ENCODE measurements around the gene CHD9NB. TPM values are rescaled to one million over a fixed set of nuclear protein-coding genes. Genes with fewer than 3 reads are reported as not detected.
"Not testable (repeated sequence)": the region's sequence is repeated elsewhere in the genome, so short reads cannot be mapped to it uniquely, and the experiment has no call there.

CHD9NB gene
- total and polyA plus RNA-seq, 5 donors from 2014 or later: not detected

- H3K36me3 ChIP-seq (ENCODE audit: control insufficient read depth, insufficient read depth, low read length): no peaks in the 10 kb centered on the region
- Mint-ChIP-seq H3K27ac (no peak overlapping the region), H3K36me3 (peaks cover 3% of the 10 kb centered on the region), H3K4me1 (no peaks in the 10 kb centered on the region), H3K9me3 (peaks cover 0 to 2% (median 0%) of the 10 kb centered on the region in 7 donors), H3K27me3 (no peaks in the 10 kb centered on the region), H3K4me3 (no peak overlapping the region)
- H3K9me3 ChIP-seq (ENCODE audit: control insufficient read depth in 2 of 2, low read length in 2 of 2): no peaks in the 10 kb centered on the region
- DNase-seq (no peak), ATAC-seq (ENCODE audit: low read depth in 2 of 2) (no peak)
- H3K27me3 ChIP-seq (ENCODE audit: control insufficient read depth, insufficient read depth, low read length): no peaks in the 10 kb centered on the region
- H3K27ac ChIP-seq (ENCODE audit: insufficient read depth, low read length, poor library complexity, severe bottlenecking): no peak overlapping the region
- no peak overlapping the region for H3K4me3 ChIP-seq (ENCODE audit: low read depth, low read length)
- no peaks in the 10 kb centered on the region for H3K4me1 ChIP-seq (ENCODE audit: control insufficient read depth, insufficient read depth, low read length, poor library complexity, severe bottlenecking)
Measured at GRCh38 chr16:53081686-53082407, 29.1 kb upstream of the CHD9NB start.

GRCh38 chr16:53081032-53081424 lies 28.3 kb upstream of the CHD9NB start:
- no peak for ATAC-seq (ENCODE audit: low read depth in 2 of 2)

GRCh38 chr16:53080345-53081031 lies 27.8 kb upstream of the CHD9NB start:
- no peaks in the 10 kb centered on the region for H3K27me3 Mint-ChIP-seq
- no peak for DNase-seq
- H3K4me1 Mint-ChIP-seq: no peaks in the 10 kb centered on the region
- no peak overlapping the region for H3K27ac Mint-ChIP-seq
- no peak overlapping the region for H3K4me3 Mint-ChIP-seq
- no peaks in the 10 kb centered on the region for H3K4me1 ChIP-seq (ENCODE audit: control insufficient read depth, insufficient read depth, low read length, poor library complexity, severe bottlenecking)
- H3K36me3 ChIP-seq (ENCODE audit: control insufficient read depth, insufficient read depth, low read length): no peaks in the 10 kb centered on the region
- peaks cover 3% of the 10 kb centered on the region for H3K36me3 Mint-ChIP-seq
- no peaks in the 10 kb centered on the region for H3K9me3 ChIP-seq (ENCODE audit: control insufficient read depth in 2 of 2, low read length in 2 of 2)
- ATAC-seq (ENCODE audit: low read depth in 2 of 2): no peak
- H3K27me3 ChIP-seq (ENCODE audit: control insufficient read depth, insufficient read depth, low read length): no peaks in the 10 kb centered on the region
- peaks cover 0 to 2% (median 0%) of the 10 kb centered on the region in 7 donors for H3K9me3 Mint-ChIP-seq
- no peak overlapping the region for H3K27ac ChIP-seq (ENCODE audit: insufficient read depth, low read length, poor library complexity, severe bottlenecking)
- H3K4me3 ChIP-seq (ENCODE audit: low read depth, low read length): no peak overlapping the region

More at GRCh38 chr16:53081032-53081424, 28.3 kb upstream of the CHD9NB start:
- Mint-ChIP-seq H3K36me3 (peaks cover 3% of the 10 kb centered on the region), H3K4me3 (no peak overlapping the region), H3K9me3 (peaks cover 0 to 2% (median 0%) of the 10 kb centered on the region in 7 donors), H3K27ac (no peak overlapping the region), H3K4me1 (no peaks in the 10 kb centered on the region), H3K27me3 (no peaks in the 10 kb centered on the region)
- no peak for DNase-seq
- Histone ChIP-seq H3K27ac (ENCODE audit: insufficient read depth, low read length, poor library complexity, severe bottlenecking) (no peak overlapping the region), H3K36me3 (ENCODE audit: control insufficient read depth, insufficient read depth, low read length) (no peaks in the 10 kb centered on the region), H3K9me3 (ENCODE audit: control insufficient read depth in 2 of 2, low read length in 2 of 2) (no peaks in the 10 kb centered on the region), H3K4me1 (ENCODE audit: control insufficient read depth, insufficient read depth, low read length, poor library complexity, severe bottlenecking) (no peaks in the 10 kb centered on the region), H3K27me3 (ENCODE audit: control insufficient read depth, insufficient read depth, low read length) (no peaks in the 10 kb centered on the region), H3K4me3 (ENCODE audit: low read depth, low read length) (no peak overlapping the region)

GRCh38 chr16:53078765-53079485 lies 26.2 kb upstream of the CHD9NB start:
- no peak for DNase-seq
- no peak for ATAC-seq (ENCODE audit: low read depth in 2 of 2)
- peaks cover 3% of the 10 kb centered on the region for H3K36me3 Mint-ChIP-seq
- Histone ChIP-seq H3K36me3 (ENCODE audit: control insufficient read depth, insufficient read depth, low read length) (no peaks in the 10 kb centered on the region), H3K27ac (ENCODE audit: insufficient read depth, low read length, poor library complexity, severe bottlenecking) (no peak overlapping the region), H3K9me3 (ENCODE audit: control insufficient read depth in 2 of 2, low read length in 2 of 2) (no peaks in the 10 kb centered on the region), H3K4me3 (ENCODE audit: low read depth, low read length) (no peak overlapping the region), H3K4me1 (ENCODE audit: control insufficient read depth, insufficient read depth, low read length, poor library complexity, severe bottlenecking) (no peaks in the 10 kb centered on the region), H3K27me3 (ENCODE audit: control insufficient read depth, insufficient read depth, low read length) (no peaks in the 10 kb centered on the region)
- H3K27ac Mint-ChIP-seq: no peak overlapping the region
- no peaks in the 10 kb centered on the region for H3K27me3 Mint-ChIP-seq
- no peak overlapping the region for H3K4me3 Mint-ChIP-seq
- no peaks in the 10 kb centered on the region for H3K4me1 Mint-ChIP-seq
- H3K9me3 Mint-ChIP-seq: peaks cover 0 to 2% (median 0%) of the 10 kb centered on the region in 7 donors

- Mint-ChIP-seq H3K27me3 (no peaks in the 10 kb centered on the region), H3K36me3 (peaks cover 3% of the 10 kb centered on the region)
- ATAC-seq (ENCODE audit: low read depth in 2 of 2): no peak
Measured at GRCh38 chr16:53078247-53078646, 25.6 kb upstream of the CHD9NB start.

GRCh38 chr16:53075461-53075860 lies 22.8 kb upstream of the CHD9NB start:
- not testable (repeated sequence) for DNase-seq; H3K36me3 Mint-ChIP-seq; H3K4me1 Mint-ChIP-seq; H3K27me3 Mint-ChIP-seq; H3K9me3 ChIP-seq (ENCODE audit: control insufficient read depth in 2 of 2, low read length in 2 of 2); H3K27me3 ChIP-seq (ENCODE audit: control insufficient read depth, insufficient read depth, low read length); H3K4me3 ChIP-seq (ENCODE audit: low read depth, low read length); H3K36me3 ChIP-seq (ENCODE audit: control insufficient read depth, insufficient read depth, low read length); ATAC-seq (ENCODE audit: low read depth in 2 of 2); H3K27ac ChIP-seq (ENCODE audit: insufficient read depth, low read length, poor library complexity, severe bottlenecking); H3K4me1 ChIP-seq (ENCODE audit: control insufficient read depth, insufficient read depth, low read length, poor library complexity, severe bottlenecking); H3K4me3 Mint-ChIP-seq; H3K9me3 Mint-ChIP-seq
- H3K27ac Mint-ChIP-seq: peak overlapping the region in 1 of 3 donors; percentile 45

More at GRCh38 chr16:53078247-53078646, 25.6 kb upstream of the CHD9NB start:
- Mint-ChIP-seq H3K4me1 (peaks cover 0 to under 1% (median 0%) of the 10 kb centered on the region in 4 donors), H3K27ac (no peak overlapping the region), H3K4me3 (no peak overlapping the region), H3K9me3 (peaks cover 0 to 5% (median 1%) of the 10 kb centered on the region in 7 donors)
- no peak for DNase-seq
- H3K36me3 ChIP-seq (ENCODE audit: control insufficient read depth, insufficient read depth, low read length): no peaks in the 10 kb centered on the region
- H3K27ac ChIP-seq (ENCODE audit: insufficient read depth, low read length, poor library complexity, severe bottlenecking): no peak overlapping the region
- no peak overlapping the region for H3K4me3 ChIP-seq (ENCODE audit: low read depth, low read length)
- H3K27me3 ChIP-seq (ENCODE audit: control insufficient read depth, insufficient read depth, low read length): no peaks in the 10 kb centered on the region
- H3K9me3 ChIP-seq (ENCODE audit: control insufficient read depth in 2 of 2, low read length in 2 of 2): no peaks in the 10 kb centered on the region
- H3K4me1 ChIP-seq (ENCODE audit: control insufficient read depth, insufficient read depth, low read length, poor library complexity, severe bottlenecking): no peaks in the 10 kb centered on the region

GRCh38 chr16:53074296-53074695 lies 21.6 kb upstream of the CHD9NB start:
- H3K4me3 Mint-ChIP-seq; H3K27me3 ChIP-seq (ENCODE audit: control insufficient read depth, insufficient read depth, low read length): not testable (repeated sequence)

More at GRCh38 chr16:53074296-53074695, 21.6 kb upstream of the CHD9NB start:
- ATAC-seq (ENCODE audit: low read depth in 2 of 2); H3K27me3 Mint-ChIP-seq; H3K27ac ChIP-seq (ENCODE audit: insufficient read depth, low read length, poor library complexity, severe bottlenecking); H3K9me3 ChIP-seq (ENCODE audit: control insufficient read depth in 2 of 2, low read length in 2 of 2); H3K4me1 ChIP-seq (ENCODE audit: control insufficient read depth, insufficient read depth, low read length, poor library complexity, severe bottlenecking); H3K36me3 ChIP-seq (ENCODE audit: control insufficient read depth, insufficient read depth, low read length); H3K9me3 Mint-ChIP-seq; H3K36me3 Mint-ChIP-seq; DNase-seq; H3K4me3 ChIP-seq (ENCODE audit: low read depth, low read length); H3K27ac Mint-ChIP-seq: not testable (repeated sequence)
- H3K4me1 Mint-ChIP-seq: peaks cover 4 to 10% (median 7%) of the 10 kb centered on the region in 4 donors
